K562 (cell line): Measurements from ENCODE around the gene FTO. TPM values are rescaled to one million over a fixed set of nuclear protein-coding genes. Genes with fewer than 3 reads are reported as not detected.

Experiments used
- ATAC-seq: fragments of 200-7000 bp; cut with Tn5 transposase; 3 replicates; pipeline ENCODE4 v1.9.1; 2020; ENCODE audit warnings: moderate library complexity
- BruUV-seq: library from RNA; stranded (reverse); fragments of 400-500 nt; replicated peaks from 2 replicates; lab custom pipeline; 2021; lab: Mats Ljungman, UMichigan
- CTCF ChIA-PET: fragments of 300-600 bp; formaldehyde crosslinking; extraction: SDS; loops from one replicate; lab custom pipeline; 2021; ENCODE audit warnings: low intra/inter-chr PET ratio; lab: Yijun Ruan, JAX
- POLR2A ChIA-PET: fragments of 300-600, 350-650 bp; sonication (Branson Sonifier 250); formaldehyde crosslinking; extraction: SDS; loops from one replicate; lab custom pipeline; 2021; ENCODE audit warnings: antibody characterized with exemption, inconsistent platforms; lab: Yijun Ruan, JAX
- DNase-seq, 4 experiments: peaks; one replicate each; pipeline versions ENCODE4 v3.0.0 to v3.0.0-alpha.2; 2011 to 2018; ENCODE audit warnings: low spot score in 3 of 4, mixed read lengths in 3 of 4; ENCODE audit errors: extremely low read depth in 1 of 4
- FAIRE-seq: peaks from 2 replicates; lab custom pipeline; 2011; peaks lifted over from hg19 to GRCh38; lab: Jason Lieb, UNC
- H2AFZ ChIP-seq: 2 replicates; pipeline ENCODE4 v1.6.0; 2011; ENCODE audit warnings: low read depth, low read length, control low read depth, inconsistent platforms
- H3K27ac ChIP-seq: fragments of 200-600 bp; 3 replicates; pipeline ENCODE4 v1.8.0; 2011; ENCODE audit warnings: low read depth, mild to moderate bottlenecking, control low read depth, inconsistent platforms, low read length, moderate library complexity, mixed read lengths; ENCODE audit errors: extremely low read depth
- H3K27me3 ChIP-seq, 2 experiments: fragments of 300-600 bp in 1 of 2; 2 replicates in 1 of 2; 3 replicates in 1 of 2; pipeline versions ENCODE4 v1.6.0 to v1.8.0; 2011; ENCODE audit warnings: inconsistent platforms in 2 of 2, low read length in 2 of 2, mild to moderate bottlenecking in 1 of 2, mixed read lengths in 1 of 2, moderate library complexity in 1 of 2; ENCODE audit not compliant: control insufficient read depth in 2 of 2, insufficient read depth in 2 of 2
- H3K36me3 ChIP-seq: fragments of 300-600 bp; 3 replicates; pipeline ENCODE4 v1.8.0; 2011; ENCODE audit warnings: mild to moderate bottlenecking, low read length, inconsistent platforms; ENCODE audit not compliant: control insufficient read depth, insufficient read depth
- H3K4me1 ChIP-seq, 2 experiments: fragments of 200-600 bp in 1 of 2; replicated peaks in 1 of 2; 2 replicates in 1 of 2; 3 replicates in 1 of 2; pipeline versions ENCODE4 v1.5.1 to v1.8.0; 2011; ENCODE audit warnings: inconsistent platforms in 2 of 2, low read length in 2 of 2, mild to moderate bottlenecking in 1 of 2, mixed read lengths in 1 of 2, moderate library complexity in 1 of 2; ENCODE audit not compliant: control insufficient read depth in 2 of 2, insufficient read depth in 2 of 2
- H3K4me2 ChIP-seq: 2 replicates; pipeline ENCODE4 v1.6.1; 2011; ENCODE audit warnings: low read length, control low read depth, inconsistent platforms, mixed read lengths; ENCODE audit not compliant: insufficient read depth
- H3K4me3 ChIP-seq: fragments of 200-600 bp; sonication (generic), shearing (Covaris generic); 2 replicates; pipeline ENCODE4 v1.5.1; 2016; ENCODE audit warnings: control low read depth, inconsistent platforms
- H3K79me2 ChIP-seq: fragments of 200-600 bp; 3 replicates; pipeline ENCODE4 v1.8.0; 2011; ENCODE audit warnings: low read length, inconsistent platforms; ENCODE audit not compliant: control insufficient read depth, insufficient read depth
- H3K9ac ChIP-seq, 2 experiments: 2 replicates each; pipeline versions ENCODE4 v1.6.0 to v1.6.1; 2011; ENCODE audit warnings: low read depth in 2 of 2, low read length in 2 of 2, control low read depth in 1 of 2, inconsistent platforms in 1 of 2, mild to moderate bottlenecking in 1 of 2, mixed read lengths in 1 of 2; ENCODE audit not compliant: insufficient read depth in 1 of 2
- H3K9me1 ChIP-seq: one replicate; pipeline ENCODE4 v1.6.0; 2011; ENCODE audit warnings: inconsistent platforms, mild to moderate bottlenecking, low read length, moderate library complexity; ENCODE audit not compliant: control insufficient read depth, insufficient read depth
- H3K9me3 ChIP-seq: replicated peaks from 2 replicates; pipeline ENCODE4 v1.5.1; 2011; ENCODE audit warnings: low read depth, low read length, inconsistent platforms; ENCODE audit not compliant: control insufficient read depth, insufficient read depth
- H4K20me1 ChIP-seq: replicated peaks from 2 replicates; pipeline ENCODE4 v1.6.1; 2011; ENCODE audit warnings: low read length, inconsistent platforms, mixed read lengths; ENCODE audit not compliant: control insufficient read depth, insufficient read depth
- BRD4 ChIP-seq: fragments of 200-600 bp; sonication (generic); IDR thresholded peaks from 2 replicates; pipeline ENCODE4 v1.6.1; 2017; ENCODE audit warnings: inconsistent platforms
- HNRNPUL1 ChIP-seq: fragments of 200-400 bp; formaldehyde crosslinking; IDR thresholded peaks from 2 replicates; pipeline ENCODE4 v1.6.1; 2017; ENCODE audit warnings: low read length
- NELFE ChIP-seq: IDR thresholded peaks from 2 replicates; pipeline ENCODE4 v1.6.1; 2011; ENCODE audit warnings: mild to moderate bottlenecking; ENCODE audit not compliant: insufficient read depth, insufficient read length
- PHTF2 ChIP-seq: fragments of 250-450 bp; sonication (Bioruptor Pico); IDR thresholded peaks from 2 replicates; pipeline ENCODE4 v1.5.0; 2021; ENCODE audit warnings: mild to moderate bottlenecking
- ZFP36 ChIP-seq: fragments of 150-350 bp; IDR thresholded peaks from 2 replicates; pipeline ENCODE4 v1.6.1; 2018; ENCODE audit warnings: low read length, low read depth; ENCODE audit not compliant: partially characterized antibody
- ZNF212 ChIP-seq: fragments of 450-650 bp; formaldehyde crosslinking; IDR thresholded peaks from 2 replicates; pipeline ENCODE4 v1.4.0; 2020; ENCODE audit warnings: mild to moderate bottlenecking
- ZNF77 ChIP-seq: fragments of 250-450 bp; sonication (Bioruptor Pico); IDR thresholded peaks from 2 replicates; pipeline ENCODE4 v1.5.0; 2020
- ZSCAN29 ChIP-seq: fragments of 450-650 bp; IDR thresholded peaks from 2 replicates; pipeline ENCODE4 v1.6.1; 2017
- ZZZ3 ChIP-seq: fragments of 450-650 bp; IDR thresholded peaks from 2 replicates; pipeline ENCODE4 v1.6.1; 2016; ENCODE audit warnings: antibody characterized with exemption, mild to moderate bottlenecking, moderate library complexity
- WGBS: fragments of 100-300 bp; shearing (Covaris generic); methylation state at CpG from one replicate; pipeline ENCODE4 v1.1.6; 2016; ENCODE audit warnings: low coverage, mixed read lengths; ENCODE audit not compliant: insufficient coverage; ENCODE audit errors: missing lambda C conversion rate; 5-methylcytosine and 5-hydroxymethylcytosine counted together
- in situ Hi-C: fragments of 300-500 bp; cut with MboI; formaldehyde crosslinking; loops from 4 replicates; pipeline ENCODE4 v1.15.0; 2018; ENCODE audit warnings: inconsistent platforms, mixed read lengths
- intact Hi-C: fragments of 100-400 bp; cut with micrococcal nuclease; formaldehyde crosslinking; loops from 2 replicates; pipeline ENCODE4 v1.14.2; 2022
- polyA plus RNA-seq, 8 experiments: library from polyadenylated mRNA; depleted of rRNA in 4 of 8; stranded (reverse) in 5 of 8; unstranded in 3 of 8; fragments of >200 nt; fragmentation: Nextera tagmentation in 2 of 8; fragmentation: Illumina TruSeq in 1 of 8; extraction: Ambion mirVana in 2 of 8; extraction: Trizol in 1 of 8; gene quantifications; 2 replicates each; pipeline versions ENCODE4 v1.2.1 to v1.2.3, GENCODE V29; 2011 to 2014; ENCODE audit warnings: inconsistent platforms in 1 of 8, missing spikeins in 1 of 8
- total RNA-seq, 7 experiments: library from RNA; depleted of rRNA in 6 of 7; stranded (reverse); fragments of >200 nt in 6 of 7; fragmentation: Illumina TruSeq in 2 of 7; extraction: Trizol in 2 of 7; gene quantifications; 2 replicates each; pipeline versions ENCODE4 v1.2.1 to v1.2.3, GENCODE V29; 2011 to 2021; ENCODE audit warnings: low replicate concordance in 1 of 7
- TF ChIP-seq, protein P1 (sequence below): sonication (generic); formaldehyde crosslinking; IDR thresholded peaks from 2 replicates; pipeline ENCODE4 v1.8.0; 2023; ENCODE audit warnings: missing genetic modification reagents, mild to moderate bottlenecking, borderline replicate concordance
- TF ChIP-seq, protein P2 (sequence below): fragments of 450-650 bp; IDR thresholded peaks from 2 replicates; pipeline ENCODE4 v1.6.1; 2016; ENCODE audit warnings: low read depth, mild to moderate bottlenecking, moderate library complexity
- TF ChIP-seq, protein P3 (sequence below): fragments of 250-450 bp; sonication (Bioruptor Pico); IDR thresholded peaks from 2 replicates; pipeline ENCODE4 v1.8.0; 2021; ENCODE audit warnings: borderline replicate concordance, mild to moderate bottlenecking, moderate library complexity; ENCODE audit not compliant: poor library complexity, severe bottlenecking
- TF ChIP-seq, protein P4 (sequence below): sonication (generic); formaldehyde crosslinking; IDR thresholded peaks from 2 replicates; pipeline ENCODE4 v1.8.1; 2023; ENCODE audit warnings: mild to moderate bottlenecking, missing genetic modification reagents
- TF ChIP-seq, protein P5 (sequence below): sonication (generic); formaldehyde crosslinking; IDR thresholded peaks from 2 replicates; pipeline ENCODE4 v1.8.1; 2023; ENCODE audit warnings: mild to moderate bottlenecking, missing genetic modification reagents

The FTO gene
- total and polyA plus RNA-seq, 9 of the 15 experiments (the other 6 are each of a cell fraction or from before 2014, with no cell fraction given), result 11.3 to 27.7 (median 25.5) TPM

DNA sequence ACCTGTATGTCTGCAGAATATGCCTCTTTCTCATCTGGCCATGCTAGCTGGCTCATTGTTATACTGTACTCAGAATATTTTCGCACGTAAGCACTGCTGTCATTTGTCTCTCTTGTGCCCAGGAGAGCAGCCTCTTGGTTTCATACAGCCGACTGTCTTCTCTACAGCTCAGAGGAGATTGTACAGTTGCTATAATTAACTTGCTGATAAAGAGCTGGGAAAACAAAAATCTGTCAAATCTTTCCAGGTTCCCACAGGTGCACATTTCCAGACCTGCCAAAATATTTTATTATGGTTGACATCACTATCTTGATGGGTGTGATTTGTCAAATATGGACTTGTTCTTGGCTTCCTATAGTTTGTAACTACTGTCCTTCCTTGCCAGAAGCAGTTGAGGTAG is 122.7 kb downstream of the FTO start:
- H3K9me3 ChIP-seq, result no peaks in the 10 kb centered on the region
- no peaks in the 10 kb centered on the region for H3K9me1 ChIP-seq
- H4K20me1 ChIP-seq, result no peaks in the 10 kb centered on the region
- no peak overlapping the region for H3K4me2 ChIP-seq
- POLR2A ChIA-PET, result interaction anchor here (1.0 to 1.3 kb wide), 2 partner anchors 12 to 33 kb away, joined by 3 read pairs; no protein-coding TSS in a partner anchor
- no peaks in the 10 kb centered on the region for H3K79me2 ChIP-seq
- FAIRE-seq (no peak), DNase-seq (no peak), ATAC-seq (no peak)
- no peak overlapping the region for H2AFZ ChIP-seq
- CTCF ChIA-PET, result no interaction called here
- H3K9ac ChIP-seq, result no peak overlapping the region
- no peak overlapping the region for H3K4me3 ChIP-seq
- H3K27ac ChIP-seq, result no peak overlapping the region
- intact Hi-C loops (no loop called here), in situ Hi-C loops (no loop called here)
- no peaks in the 10 kb centered on the region for H3K36me3 ChIP-seq
- no peaks in the 10 kb centered on the region for H3K4me1 ChIP-seq
- WGBS, result 62% methylated on average over 3 of the region's 3 CpGs
- no TSS peak for BruUV-seq
- no peaks in the 10 kb centered on the region for H3K27me3 ChIP-seq
- TF ChIP-seq, protein P1, sequence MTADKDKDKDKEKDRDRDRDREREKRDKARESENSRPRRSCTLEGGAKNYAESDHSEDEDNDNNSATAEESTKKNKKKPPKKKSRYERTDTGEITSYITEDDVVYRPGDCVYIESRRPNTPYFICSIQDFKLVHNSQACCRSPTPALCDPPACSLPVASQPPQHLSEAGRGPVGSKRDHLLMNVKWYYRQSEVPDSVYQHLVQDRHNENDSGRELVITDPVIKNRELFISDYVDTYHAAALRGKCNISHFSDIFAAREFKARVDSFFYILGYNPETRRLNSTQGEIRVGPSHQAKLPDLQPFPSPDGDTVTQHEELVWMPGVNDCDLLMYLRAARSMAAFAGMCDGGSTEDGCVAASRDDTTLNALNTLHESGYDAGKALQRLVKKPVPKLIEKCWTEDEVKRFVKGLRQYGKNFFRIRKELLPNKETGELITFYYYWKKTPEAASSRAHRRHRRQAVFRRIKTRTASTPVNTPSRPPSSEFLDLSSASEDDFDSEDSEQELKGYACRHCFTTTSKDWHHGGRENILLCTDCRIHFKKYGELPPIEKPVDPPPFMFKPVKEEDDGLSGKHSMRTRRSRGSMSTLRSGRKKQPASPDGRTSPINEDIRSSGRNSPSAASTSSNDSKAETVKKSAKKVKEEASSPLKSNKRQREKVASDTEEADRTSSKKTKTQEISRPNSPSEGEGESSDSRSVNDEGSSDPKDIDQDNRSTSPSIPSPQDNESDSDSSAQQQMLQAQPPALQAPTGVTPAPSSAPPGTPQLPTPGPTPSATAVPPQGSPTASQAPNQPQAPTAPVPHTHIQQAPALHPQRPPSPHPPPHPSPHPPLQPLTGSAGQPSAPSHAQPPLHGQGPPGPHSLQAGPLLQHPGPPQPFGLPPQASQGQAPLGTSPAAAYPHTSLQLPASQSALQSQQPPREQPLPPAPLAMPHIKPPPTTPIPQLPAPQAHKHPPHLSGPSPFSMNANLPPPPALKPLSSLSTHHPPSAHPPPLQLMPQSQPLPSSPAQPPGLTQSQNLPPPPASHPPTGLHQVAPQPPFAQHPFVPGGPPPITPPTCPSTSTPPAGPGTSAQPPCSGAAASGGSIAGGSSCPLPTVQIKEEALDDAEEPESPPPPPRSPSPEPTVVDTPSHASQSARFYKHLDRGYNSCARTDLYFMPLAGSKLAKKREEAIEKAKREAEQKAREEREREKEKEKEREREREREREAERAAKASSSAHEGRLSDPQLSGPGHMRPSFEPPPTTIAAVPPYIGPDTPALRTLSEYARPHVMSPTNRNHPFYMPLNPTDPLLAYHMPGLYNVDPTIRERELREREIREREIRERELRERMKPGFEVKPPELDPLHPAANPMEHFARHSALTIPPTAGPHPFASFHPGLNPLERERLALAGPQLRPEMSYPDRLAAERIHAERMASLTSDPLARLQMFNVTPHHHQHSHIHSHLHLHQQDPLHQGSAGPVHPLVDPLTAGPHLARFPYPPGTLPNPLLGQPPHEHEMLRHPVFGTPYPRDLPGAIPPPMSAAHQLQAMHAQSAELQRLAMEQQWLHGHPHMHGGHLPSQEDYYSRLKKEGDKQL (CRISPR knock-in tag), result no peak
- TF ChIP-seq, protein P2, sequence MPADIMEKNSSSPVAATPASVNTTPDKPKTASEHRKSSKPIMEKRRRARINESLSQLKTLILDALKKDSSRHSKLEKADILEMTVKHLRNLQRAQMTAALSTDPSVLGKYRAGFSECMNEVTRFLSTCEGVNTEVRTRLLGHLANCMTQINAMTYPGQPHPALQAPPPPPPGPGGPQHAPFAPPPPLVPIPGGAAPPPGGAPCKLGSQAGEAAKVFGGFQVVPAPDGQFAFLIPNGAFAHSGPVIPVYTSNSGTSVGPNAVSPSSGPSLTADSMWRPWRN, result no peak
- TF ChIP-seq, protein P3, sequence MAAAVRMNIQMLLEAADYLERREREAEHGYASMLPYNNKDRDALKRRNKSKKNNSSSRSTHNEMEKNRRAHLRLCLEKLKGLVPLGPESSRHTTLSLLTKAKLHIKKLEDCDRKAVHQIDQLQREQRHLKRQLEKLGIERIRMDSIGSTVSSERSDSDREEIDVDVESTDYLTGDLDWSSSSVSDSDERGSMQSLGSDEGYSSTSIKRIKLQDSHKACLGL (CRISPR knock-in tag), result no peak
- TF ChIP-seq NELFE (no peak), ZFP36 (no peak), ZNF212 (CRISPR knock-in tag) (no peak), ZZZ3 (no peak), ZSCAN29 (no peak), PHTF2 (no peak), BRD4 (no peak), ZNF77 (CRISPR knock-in tag) (no peak), HNRNPUL1 (no peak)
- TF ChIP-seq, protein P4, sequence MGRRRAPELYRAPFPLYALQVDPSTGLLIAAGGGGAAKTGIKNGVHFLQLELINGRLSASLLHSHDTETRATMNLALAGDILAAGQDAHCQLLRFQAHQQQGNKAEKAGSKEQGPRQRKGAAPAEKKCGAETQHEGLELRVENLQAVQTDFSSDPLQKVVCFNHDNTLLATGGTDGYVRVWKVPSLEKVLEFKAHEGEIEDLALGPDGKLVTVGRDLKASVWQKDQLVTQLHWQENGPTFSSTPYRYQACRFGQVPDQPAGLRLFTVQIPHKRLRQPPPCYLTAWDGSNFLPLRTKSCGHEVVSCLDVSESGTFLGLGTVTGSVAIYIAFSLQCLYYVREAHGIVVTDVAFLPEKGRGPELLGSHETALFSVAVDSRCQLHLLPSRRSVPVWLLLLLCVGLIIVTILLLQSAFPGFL (CRISPR knock-in tag), result no peak
- TF ChIP-seq, protein P5, sequence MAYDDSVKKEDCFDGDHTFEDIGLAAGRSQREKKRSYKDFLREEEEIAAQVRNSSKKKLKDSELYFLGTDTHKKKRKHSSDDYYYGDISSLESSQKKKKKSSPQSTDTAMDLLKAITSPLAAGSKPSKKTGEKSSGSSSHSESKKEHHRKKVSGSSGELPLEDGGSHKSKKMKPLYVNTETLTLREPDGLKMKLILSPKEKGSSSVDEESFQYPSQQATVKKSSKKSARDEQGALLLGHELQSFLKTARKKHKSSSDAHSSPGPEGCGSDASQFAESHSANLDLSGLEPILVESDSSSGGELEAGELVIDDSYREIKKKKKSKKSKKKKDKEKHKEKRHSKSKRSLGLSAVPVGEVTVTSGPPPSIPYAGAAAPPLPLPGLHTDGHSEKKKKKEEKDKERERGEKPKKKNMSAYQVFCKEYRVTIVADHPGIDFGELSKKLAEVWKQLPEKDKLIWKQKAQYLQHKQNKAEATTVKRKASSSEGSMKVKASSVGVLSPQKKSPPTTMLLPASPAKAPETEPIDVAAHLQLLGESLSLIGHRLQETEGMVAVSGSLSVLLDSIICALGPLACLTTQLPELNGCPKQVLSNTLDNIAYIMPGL (CRISPR knock-in tag), result no peak
